PC-3 (cell line): ENCODE data around the gene ST7.

Source experiments
- EZH2phosphoT487 ChIP-seq: fragments of 300-600 bp; sonication (generic); IDR thresholded peaks from 2 replicates; pipeline ENCODE4 v1.6.1; 2018; ENCODE audit warnings: mild to moderate bottlenecking, antibody characterized with exemption, low read length, borderline replicate concordance
- TF ChIP-seq, protein P1 (sequence below): fragments of 300-600 bp; sonication (generic); conservative IDR thresholded peaks from 2 replicates; pipeline ENCODE4 v1.5.1; 2017; ENCODE audit warnings: antibody characterized with exemption, low read depth, mild to moderate bottlenecking, low read length

DNA sequence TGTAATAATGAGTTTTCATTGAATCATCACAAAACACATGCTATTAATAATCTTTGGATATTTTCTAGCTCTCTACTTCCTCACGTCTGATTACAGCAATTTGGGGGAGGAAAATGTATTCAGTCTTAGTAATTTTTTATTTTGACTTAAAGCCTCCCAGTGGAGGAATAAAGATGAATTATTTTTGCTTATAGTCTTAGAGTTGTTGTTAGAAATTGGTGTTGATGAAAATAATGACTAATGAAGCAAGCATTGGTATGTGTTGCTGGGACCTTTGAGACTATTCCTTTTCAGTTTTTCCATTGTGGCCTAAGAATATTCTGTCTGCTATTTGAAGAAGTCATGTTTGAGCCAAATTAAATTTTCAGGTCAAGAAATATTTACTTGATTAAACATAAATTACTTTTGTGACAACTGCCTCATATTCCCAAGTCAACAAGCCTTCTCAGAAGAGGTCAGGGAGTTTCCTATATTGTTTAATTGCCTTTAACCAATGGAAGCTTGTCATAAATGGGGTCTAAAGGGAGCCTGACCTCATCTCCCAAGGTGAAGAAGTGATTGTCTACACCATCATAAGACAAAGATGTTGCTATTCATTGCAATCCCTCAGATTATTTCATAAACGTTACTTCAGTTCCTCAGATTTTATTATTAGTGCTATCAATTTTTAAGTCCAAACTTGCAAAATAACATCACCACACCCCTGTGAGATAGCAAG, 90.0 kb downstream of the ST7 start:
- no peak for TF ChIP-seq EZH2phosphoT487
- TF ChIP-seq, protein P1, sequence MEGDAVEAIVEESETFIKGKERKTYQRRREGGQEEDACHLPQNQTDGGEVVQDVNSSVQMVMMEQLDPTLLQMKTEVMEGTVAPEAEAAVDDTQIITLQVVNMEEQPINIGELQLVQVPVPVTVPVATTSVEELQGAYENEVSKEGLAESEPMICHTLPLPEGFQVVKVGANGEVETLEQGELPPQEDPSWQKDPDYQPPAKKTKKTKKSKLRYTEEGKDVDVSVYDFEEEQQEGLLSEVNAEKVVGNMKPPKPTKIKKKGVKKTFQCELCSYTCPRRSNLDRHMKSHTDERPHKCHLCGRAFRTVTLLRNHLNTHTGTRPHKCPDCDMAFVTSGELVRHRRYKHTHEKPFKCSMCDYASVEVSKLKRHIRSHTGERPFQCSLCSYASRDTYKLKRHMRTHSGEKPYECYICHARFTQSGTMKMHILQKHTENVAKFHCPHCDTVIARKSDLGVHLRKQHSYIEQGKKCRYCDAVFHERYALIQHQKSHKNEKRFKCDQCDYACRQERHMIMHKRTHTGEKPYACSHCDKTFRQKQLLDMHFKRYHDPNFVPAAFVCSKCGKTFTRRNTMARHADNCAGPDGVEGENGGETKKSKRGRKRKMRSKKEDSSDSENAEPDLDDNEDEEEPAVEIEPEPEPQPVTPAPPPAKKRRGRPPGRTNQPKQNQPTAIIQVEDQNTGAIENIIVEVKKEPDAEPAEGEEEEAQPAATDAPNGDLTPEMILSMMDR, result no peak
